Measurements from ENCODE around the gene THAP2. TPM values are rescaled to one million over a fixed set of nuclear protein-coding genes. Genes with fewer than 3 reads are reported as not detected.

The THAP2 gene
- total RNA-seq, 1 donor from 2014 or later: 5.9 TPM

DNA sequence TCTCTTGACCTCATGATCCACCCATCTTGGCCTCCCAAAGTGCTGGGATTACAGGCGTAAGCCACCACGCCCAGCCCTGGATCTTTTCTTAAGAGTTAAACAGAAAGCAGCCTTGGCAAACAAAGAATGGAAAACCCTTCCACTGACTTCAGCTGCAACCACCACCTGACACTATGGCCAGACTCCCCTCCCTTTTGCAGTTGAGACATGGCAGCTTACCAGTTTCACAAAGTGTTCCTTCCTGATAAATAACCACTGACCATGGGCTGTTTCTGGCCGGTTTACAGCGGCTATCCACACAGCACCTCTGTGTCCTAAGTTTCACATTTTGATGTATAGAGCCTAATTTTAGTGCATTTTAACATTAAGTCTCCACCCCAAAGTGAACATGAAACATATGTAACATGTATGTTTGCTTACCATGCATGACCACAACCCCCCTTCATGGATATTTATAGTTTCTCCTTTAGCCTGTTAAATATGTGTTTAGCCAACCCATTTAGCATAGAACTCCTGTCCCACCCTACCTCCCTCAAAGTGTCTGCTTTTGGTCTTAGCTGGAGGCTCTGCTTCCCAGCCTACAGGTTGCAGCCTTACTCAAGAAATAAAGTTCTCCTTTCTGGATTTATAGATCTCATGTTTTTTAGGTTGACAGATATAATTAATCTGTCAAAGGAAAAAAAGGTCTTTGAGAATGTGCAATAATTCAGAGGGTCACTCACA lies 57.8 kb downstream of the THAP2 start:
- H3K27ac Mint-ChIP-seq: no peak overlapping the region
- no peaks in the 10 kb centered on the region for H3K4me1 Mint-ChIP-seq (ENCODE audit: low read depth)
- H3K9me3 Mint-ChIP-seq: no peaks in the 10 kb centered on the region
- H3K36me3 Mint-ChIP-seq (ENCODE audit: low read depth): peaks cover 1% of the 10 kb centered on the region
- peaks cover 7% of the 10 kb centered on the region for H3K27me3 Mint-ChIP-seq (ENCODE audit: insufficient read depth)
- H3K4me3 Mint-ChIP-seq: no peak overlapping the region
- intact Hi-C loops (cut with micrococcal nuclease): no loop called here
- no peak for DNase-seq (ENCODE audit: low spot score)

DNA sequence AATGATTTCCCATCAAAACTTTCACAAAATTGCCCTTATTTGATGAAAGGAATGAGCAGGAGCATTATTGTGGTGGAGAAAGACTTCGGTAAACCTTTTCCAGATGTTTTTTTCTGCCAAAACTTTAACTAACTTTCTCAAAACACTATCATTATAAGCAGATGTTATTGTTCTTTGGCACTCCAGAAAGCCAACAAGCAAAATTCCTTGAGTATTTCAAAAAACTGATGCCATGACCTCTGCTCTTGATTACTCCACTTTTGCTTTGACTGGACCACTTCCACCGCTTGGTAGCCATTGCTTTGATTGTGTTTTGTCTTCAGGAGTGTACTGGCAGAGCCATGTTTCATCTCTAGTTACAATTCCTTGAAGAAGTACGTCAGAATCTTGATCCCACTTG lies 60.9 kb downstream of the THAP2 start:
- no peak for DNase-seq (ENCODE audit: low spot score)
- Mint-ChIP-seq H3K9me3 (no peaks in the 10 kb centered on the region), H3K4me3 (no peak overlapping the region)

DNA sequence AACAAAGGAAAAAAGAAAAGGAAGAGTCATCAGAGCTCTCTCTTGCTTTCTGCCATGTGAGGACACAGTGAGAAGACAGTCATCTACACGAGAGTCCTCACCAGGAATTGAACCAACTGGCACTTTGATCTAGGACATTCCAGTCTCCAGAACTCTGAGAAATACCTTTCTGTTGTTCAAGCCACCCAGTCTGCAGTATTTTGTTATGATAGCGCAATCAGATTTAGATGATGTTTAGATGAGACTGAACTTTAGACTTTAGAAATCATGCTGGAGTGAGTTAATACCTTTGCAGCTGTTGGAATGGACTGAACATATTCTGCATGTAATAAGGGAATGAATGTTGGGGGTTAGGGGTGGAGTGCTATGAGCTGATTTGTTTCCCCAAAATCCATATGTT lies 62.4 kb downstream of the THAP2 start:
- Mint-ChIP-seq H3K4me1 (ENCODE audit: low read depth) (no peaks in the 10 kb centered on the region), H3K27me3 (ENCODE audit: insufficient read depth) (peaks cover 5% of the 10 kb centered on the region), H3K36me3 (ENCODE audit: low read depth) (no peaks in the 10 kb centered on the region), H3K27ac (no peak overlapping the region), H3K9me3 (no peaks in the 10 kb centered on the region), H3K4me3 (no peak overlapping the region)
- intact Hi-C loops (cut with micrococcal nuclease): no loop called here
- no peak for DNase-seq (ENCODE audit: low spot score)

More for the DNA sequence above, 60.9 kb downstream of the THAP2 start:
- Mint-ChIP-seq H3K27me3 (ENCODE audit: insufficient read depth) (peaks cover 5% of the 10 kb centered on the region), H3K27ac (no peak overlapping the region), H3K4me1 (ENCODE audit: low read depth) (no peaks in the 10 kb centered on the region), H3K36me3 (ENCODE audit: low read depth) (peaks cover 1% of the 10 kb centered on the region)
- intact Hi-C loops (cut with micrococcal nuclease): no loop called here

DNA sequence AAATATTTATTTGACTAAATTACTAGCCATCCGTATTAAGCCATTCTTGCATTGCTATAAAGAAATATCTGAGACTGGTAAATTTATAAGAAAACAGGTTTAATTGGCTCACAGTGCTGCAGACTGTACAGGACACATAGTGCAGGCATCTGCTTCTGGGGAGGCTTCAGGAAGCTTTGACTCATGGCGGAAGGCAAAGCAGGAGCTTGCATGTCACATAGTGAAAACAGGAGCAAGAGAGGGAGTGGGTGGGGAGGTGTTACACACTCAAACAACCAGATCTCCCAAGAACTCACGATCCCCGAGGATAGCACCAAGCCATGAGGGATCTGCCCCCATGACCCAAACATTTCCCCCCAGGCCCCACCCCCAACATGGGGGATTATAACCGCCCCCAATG lies 63.9 kb downstream of the THAP2 start:
- no peaks in the 10 kb centered on the region for H3K36me3 Mint-ChIP-seq (ENCODE audit: low read depth)
- no peaks in the 10 kb centered on the region for H3K4me1 Mint-ChIP-seq (ENCODE audit: low read depth)
- H3K27ac Mint-ChIP-seq: no peak overlapping the region
- no peaks in the 10 kb centered on the region for H3K9me3 Mint-ChIP-seq
- intact Hi-C loops (cut with micrococcal nuclease): no loop called here
- H3K27me3 Mint-ChIP-seq (ENCODE audit: insufficient read depth): peaks cover 3% of the 10 kb centered on the region
- H3K4me3 Mint-ChIP-seq: no peak overlapping the region
- DNase-seq (ENCODE audit: low spot score): no peak

Other genes starting within 250 kb of the THAP2 start
- gene LGR5, start 224.5 kb upstream of the THAP2 start, total RNA-seq: not detected in 2 replicates
- 57.7 and 58.6 TPM in 2 replicates for gene ZFC3H1, start 453 bp upstream of the THAP2 start, total RNA-seq
- 10.6 and 11.3 TPM in 2 replicates for gene TMEM19, start 21.8 kb downstream of the THAP2 start, total RNA-seq
- 100 and 105 TPM in 2 replicates for gene RAB21, start 90.6 kb downstream of the THAP2 start, total RNA-seq
- gene TBC1D15, start 175.5 kb downstream of the THAP2 start, total RNA-seq: 41.3 and 41.8 TPM in 2 replicates